Stimulated activated CD8-positive, alpha-beta memory T cell treated with anti-CD3 and anti-CD28 coated beads, Interleukin-7, amount 100 ng/mL, for 1 hour (primary cell): ENCODE measurements around the gene GDF9.

Source experiments
- DNase-seq, 2 donors: peaks; one replicate each; pipeline ENCODE4 v3.0.0-alpha.2; 2020; ENCODE audit warnings: low read depth in 2 of 2

The GDF9 gene

DNA sequence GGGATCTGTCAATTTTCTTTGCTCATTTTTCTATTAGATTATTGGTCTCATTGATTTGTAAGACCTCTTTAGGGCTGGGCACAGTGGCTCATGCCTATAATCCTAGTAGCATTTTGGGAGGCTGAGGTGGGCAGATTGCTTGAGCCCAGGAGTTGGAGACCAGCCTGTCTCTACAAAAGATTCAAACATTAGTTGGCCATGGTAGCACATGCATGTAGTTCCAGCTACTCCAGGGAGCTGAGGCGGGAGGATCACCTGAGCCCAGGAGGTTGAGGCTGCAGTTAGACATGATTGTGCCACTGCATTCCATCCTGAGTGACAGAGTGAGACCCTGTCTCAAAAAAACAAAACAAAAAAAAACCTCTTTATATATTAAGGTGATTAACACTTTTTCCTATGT lies 29.4 kb downstream of the GDF9 start:
- DNase-seq: no peak

DNA sequence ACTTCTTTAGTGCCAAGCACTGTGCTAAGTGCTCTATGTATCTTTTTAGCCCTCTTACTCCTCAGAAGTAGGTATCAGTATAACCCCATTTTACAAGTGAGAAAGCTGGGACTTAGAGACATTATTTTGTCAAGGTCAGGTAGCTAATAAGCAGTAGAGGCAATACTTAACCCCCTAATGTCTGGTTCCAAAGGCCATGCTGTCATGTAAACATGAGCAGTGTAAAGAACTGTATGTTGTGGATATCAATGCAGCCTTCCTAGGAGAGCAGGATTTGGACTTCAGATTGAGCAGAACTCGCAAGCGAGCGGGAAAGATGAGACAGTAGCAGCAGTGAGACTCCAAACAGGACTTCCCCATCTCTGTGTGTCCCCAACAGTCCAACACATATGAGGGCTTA lies 32.2 kb downstream of the GDF9 start:
- no peak for DNase-seq

DNA sequence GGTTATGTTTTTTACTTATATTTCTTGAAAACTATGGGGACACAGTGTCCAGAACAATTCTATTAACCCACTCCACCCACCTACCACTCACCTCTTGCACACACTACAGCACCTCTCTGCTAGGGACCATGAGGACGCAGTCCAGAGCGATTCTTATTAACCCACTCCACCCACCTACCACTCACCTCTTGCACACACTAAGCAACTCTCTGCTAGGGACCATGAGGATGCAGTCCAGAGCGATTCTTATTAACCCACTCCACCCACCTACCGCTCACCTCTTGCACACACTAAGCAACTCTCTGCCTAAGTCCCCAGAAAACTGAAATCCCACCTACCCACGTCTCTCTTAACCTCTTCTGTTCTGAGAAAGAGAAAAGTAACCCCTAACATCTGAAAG lies 33.7 kb downstream of the GDF9 start:
- no peak for DNase-seq

DNA sequence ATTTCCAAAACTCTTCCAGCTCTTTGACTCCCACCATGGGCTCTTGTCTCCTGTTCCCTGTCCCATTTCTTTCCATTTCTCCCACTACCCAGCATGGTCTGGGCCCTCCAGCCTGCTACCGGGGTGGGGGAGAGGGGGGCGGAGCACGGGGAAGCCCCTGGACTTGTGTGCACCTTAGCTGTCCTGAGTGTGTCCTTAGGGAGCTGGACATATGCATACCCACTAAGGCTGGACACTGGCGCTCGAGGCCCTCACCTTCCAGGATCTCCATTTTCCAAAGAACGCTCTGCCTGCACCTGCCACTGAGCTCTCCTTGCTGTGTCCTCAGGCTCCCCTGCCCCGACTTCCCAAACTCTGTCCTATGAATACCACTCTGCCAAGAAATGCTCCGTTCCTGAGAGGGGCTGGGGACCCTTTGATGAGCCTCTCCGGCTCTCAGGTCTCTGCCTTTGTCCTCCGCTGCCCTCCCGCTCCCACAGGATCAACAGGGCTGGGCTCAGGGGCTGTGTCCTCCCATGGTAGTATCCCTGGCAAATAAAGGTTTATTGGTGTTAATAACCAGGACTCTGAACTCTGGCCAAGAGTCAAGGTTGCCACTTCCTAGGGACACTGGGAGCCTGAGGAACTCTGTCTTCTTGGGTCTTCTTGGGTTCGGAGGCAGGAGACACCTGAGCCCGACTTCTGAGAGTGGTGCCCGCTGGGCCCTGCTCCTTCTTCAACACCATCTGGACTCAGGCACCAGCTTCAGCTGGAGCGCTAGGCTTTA lies 35.0 kb downstream of the GDF9 start:
- DNase-seq: no peak

DNA sequence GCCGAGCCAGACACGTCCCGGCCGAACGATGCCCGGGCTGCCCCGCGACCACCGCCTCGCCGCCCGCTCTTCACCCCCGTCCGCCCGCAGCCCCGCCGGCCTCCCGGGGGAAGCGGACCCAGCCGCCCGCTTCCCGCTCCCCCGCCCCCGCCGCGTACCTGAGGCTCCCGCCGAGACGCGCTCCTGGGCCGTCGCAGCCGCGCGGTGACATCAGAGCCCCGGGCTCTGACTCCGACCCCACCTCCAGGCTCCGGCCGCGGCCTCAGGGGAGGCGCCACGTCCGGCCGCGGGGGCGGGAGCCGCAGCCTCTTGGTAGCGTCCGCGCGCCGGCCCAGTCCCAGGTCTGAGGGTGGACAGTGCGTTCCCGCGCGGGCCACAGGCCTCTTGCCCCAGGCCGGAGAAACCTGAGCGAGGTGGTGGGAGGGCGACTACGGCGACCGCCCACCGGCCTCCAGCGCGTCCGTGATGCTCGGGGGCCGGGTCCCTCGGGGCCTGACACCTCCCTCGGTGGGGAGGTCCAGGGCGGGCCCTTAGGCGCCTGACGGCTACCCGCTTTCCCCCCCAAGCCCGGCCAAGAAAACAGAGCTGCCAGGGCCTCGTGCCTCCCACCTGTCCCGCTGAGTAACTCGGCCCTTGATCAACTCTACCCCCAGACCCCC lies 35.7 kb downstream of the GDF9 start, which contains the start of gene SHROOM1:
TSS of gene SHROOM1 (minus strand) at position 212 of the 659 bp plus-strand sequence. CDS start 4,507 bp downstream, outside the sequence.
- no peak for DNase-seq

DNA sequence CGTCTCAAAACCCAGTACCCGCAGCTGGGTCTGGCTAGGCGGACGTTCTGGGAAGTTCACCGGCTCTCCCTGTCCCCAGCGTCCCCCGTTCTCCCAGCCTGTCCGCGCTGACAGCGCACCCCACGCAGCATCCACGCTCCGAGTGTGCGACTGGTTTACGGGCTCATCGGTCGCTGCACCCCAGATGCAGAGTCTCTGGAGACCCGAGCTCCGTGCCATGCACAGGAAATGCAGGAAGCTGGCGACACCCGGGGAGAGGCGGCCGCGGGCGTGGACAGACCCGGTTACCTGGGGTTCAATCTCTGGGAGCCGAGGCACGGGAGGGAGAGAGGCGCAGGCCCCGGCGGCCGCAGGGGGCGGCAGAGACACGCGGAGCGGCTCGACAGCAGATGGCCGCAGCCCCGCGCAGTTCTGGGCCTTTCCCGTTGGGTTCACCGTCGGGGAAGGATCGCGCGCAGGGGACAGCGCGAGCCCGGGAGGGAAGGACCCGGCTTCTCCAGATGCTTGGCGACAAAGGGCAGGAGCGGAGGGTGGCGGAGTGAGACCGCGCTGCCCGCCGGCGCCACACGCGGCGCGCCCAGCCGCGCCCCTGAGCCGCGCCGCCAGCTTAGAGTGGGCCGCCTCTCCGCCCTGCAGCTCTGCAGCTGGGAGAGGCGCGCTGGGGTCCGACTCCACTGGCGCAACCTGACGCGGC lies 36.4 kb downstream of the GDF9 start:
- DNase-seq: peak; percentile 39 to 50

DNA sequence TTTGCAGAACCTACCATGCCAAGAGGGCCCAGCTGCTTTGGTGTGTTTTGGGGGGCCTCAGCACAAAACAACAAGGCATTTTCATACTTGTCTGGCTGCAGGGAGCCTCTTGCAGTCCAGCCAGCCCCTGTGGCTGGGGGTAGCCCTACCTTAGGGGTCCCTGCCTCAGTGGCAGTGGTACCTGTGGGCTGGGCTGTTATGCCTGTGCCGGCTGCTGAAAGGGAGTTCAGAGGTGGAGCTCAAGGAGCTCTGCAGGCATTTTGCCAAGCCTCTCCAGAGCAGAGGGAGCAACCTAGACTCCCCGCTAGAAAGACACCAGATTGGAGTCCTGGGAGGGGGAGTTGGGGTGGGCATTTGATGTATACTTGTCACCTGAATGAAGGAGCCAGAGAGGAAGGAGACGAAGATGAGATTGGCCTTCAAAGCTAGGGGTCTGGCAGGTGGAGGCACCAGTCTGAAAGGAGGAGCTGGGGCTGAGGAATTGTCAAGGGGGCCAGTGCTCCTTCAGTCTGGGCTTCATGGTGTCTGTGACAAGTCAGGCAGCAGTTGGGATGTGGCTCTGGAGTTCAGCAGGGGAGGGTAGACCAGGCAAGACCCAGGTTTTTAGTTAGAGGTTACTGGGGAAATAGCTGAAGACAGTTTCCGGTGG lies 37.3 kb downstream of the GDF9 start:
- DNase-seq: no peak

DNA sequence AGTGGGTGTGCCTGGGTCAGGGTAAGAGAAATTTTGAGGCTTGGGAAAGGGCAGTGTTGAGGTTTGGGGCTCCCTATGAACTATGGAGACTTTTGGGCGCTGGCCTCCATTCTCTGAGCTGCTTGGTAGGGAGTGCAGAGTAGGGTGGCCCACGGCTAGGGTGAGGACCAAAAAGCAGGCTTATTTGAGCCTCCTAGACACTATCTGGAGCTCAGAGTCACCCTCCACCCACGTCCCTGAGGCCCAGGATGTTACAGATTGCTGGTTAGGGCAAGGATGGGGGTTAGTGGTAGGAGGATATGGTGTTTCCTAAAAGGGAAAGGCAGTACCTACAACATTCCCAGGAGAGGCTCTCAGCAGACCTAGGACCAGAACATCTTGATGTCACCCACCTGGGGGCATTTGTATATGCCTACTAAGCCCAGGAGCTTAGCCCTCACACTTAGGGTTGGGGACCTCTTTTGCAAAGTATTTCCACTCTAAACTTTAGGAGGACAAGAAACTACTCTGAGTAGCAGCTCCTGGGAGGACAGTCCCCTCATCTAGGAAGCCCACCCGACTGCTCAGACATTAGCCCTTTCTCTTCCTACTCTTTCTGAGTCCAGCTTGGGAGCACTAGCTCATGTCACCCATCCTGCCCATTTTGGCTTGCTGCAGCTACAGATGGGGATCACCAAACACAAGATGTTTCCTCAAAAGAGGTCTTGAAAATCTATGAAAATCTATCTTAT lies 38.2 kb downstream of the GDF9 start:
- DNase-seq: no peak

DNA sequence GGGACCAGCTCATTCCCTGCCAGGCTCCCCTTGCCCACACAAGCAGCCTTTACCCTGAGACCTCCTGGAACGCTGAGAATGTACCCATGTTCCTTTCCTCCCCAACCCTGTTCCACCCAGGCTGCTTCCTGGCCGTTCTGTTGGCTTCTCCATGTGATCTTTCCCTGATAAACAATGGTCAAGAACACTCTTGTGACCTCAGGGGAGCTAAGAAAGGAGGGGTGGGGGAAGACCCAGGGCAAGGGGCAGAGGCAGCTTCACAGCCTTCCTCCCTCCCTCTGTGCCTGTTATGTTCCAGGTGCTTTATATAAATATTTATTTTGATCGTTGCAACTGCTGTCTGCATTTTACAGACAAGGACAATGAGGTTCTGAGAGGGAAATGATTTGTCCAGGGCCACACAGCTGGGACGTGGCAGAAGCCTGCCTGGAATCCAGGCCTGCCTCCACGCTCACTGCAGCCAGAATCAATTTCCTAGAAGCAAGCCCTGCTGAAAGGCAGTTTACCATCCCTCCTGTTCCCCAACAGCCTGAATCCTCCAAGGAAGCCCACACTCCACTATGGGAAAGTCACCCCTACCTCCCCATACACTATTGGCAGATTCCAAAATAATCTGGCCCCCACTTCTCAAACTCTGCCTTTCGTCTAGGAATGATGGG lies 39.7 kb downstream of the GDF9 start:
- DNase-seq: no peak

DNA sequence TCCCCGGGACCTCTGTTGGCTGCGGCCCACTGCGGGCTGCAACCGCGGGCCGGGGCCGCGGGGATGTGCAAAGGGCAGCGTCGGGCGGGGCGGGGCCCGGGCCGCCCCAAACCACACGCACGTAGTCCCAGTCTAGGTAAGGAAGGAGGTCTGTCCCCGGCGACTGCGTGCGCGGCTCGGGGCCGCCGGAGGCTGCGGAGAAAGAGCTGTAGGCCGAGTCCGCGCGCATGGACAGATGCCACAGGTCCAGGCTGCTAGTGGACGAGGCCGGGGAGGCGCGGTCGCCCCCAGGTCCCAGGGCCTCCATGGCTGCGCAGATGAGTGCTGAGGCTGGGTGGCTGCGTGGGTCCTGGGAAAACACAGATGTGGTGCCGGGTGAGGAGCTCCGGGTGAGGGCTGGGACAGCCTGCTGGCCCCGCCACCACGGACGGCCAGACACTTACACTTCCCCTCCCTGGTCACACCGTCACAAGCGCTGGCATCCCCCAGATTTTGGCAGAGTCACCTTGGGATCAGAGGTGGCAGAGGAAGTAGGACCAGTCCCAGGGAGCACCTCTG lies 40.4 kb downstream of the GDF9 start:
- no peak for DNase-seq

DNA sequence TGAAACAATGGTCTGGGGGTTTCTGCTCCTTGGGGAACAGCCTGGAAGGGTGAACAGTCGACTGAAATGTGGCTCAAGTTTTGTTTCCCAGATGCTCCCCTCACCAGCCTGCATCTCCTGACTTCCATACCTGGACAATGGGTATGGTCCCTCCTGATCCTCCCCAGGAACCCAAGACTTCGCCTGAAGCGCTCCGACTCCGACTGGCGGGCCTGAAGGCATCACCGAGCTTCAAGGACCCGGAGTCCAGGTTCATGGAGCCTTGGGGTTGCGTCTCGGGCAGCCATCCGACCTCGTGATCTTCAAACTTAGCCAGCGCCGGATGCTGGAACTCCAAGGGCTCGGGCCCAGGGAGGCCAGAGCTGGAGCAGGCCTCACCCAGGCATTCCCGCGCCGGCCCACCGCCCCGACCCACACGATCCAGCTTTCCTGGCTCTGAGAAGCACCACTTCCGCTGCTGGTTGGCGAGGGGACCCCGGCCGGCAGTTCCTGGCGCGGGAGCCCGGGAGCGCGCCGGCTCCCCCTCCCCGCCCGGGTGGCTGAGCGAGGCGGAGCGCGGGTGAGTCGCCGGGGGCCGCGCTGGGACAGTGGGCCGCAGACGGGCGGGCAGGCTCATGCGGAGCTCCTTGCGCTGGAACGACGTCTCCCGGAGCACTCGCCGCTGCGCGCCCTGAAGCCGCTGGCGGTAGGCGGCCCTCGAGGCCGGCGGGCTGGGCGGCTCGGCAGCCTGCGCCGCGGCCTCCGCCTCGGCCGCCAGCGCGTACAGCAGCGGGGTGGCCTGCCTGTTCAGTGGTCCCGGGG lies 41.0 kb downstream of the GDF9 start:
- DNase-seq: no peak

DNA sequence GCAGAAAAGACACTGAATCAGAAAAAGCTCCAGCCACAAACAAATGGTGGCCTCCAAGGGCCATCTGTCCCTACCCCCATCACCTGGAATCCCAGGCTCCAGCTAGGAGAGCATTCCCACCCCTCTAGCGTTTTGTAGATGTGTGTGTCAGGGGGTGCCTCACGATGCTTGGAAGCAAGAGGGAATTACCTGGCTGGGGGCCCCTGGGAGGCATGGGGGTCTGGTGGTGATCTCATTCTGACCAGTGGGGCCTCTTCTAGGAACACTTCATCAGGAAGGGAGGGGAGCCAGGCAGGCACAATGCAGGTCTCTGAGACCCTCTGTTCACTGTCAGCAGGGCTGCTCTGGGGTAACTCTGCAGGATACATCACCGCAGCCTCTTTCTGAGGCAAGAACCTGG lies 41.8 kb downstream of the GDF9 start:
- DNase-seq: no peak

DNA sequence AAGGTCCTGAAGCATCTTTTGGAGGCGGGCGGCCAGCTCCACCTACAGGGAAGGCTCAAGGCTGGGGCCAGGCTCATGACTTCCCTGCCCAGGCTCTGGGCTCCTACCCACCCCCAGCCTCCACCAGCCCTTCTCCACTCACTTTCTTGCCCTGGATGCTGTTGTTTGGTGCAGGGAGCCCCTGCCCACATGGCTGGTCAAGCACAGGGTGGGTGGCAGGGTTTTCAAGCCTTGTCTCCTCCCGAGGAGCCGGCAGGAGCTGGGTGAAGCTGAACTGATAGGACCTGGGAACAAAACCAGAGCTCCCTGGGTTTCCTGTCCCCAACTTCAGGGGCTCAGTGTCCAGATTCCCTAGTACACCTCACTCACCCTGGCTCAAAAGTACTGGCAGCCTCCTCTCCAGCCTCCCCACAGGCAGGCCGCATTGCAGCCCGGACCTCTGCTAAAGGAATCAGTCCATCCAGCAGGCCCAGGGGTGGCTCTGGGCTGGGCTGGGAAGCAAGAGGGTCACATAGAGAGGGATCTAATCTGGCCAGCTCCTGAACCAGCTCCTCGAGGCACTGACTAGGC lies 42.7 kb downstream of the GDF9 start:
- no peak for DNase-seq

DNA sequence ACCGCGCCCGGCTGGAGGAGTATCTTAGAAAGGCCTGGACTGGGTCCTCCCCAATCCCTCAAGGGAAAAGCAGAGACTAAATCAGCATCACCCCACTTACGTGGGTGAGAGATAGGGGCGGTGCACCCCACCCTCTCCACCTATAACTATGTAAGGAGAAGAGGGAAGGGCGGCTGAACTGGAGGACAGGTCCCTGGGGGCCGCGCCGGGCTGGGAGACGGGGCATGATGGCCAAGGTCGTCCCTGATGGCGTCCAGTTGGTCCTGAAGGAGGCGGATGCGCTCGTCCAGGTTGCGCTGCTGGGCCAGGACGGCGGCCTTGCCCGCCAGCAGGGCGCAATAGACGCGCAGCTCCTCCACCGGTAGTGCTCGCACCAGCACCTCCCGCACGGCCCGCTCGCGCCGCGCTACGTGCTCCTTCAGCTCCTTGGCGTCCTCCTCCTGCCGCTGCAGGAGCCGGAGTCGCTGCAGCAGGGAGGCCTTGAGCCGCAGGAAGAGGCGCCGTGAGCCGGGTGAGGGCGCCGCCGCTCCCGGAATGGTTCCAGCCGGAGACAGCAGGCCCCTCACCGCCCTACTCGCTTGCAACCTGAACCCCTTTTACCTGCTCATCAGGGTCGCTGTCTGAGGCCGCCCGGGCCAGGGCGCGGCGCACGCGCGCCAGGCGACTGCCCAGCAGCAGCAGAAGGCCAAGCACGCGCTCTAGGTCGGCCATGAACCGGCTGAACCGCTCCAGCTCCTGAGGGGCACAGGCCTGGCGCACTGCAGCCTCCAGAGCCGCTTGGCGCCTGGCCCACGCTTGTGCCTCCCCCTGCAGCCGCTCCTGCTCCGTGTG lies 43.4 kb downstream of the GDF9 start:
- DNase-seq: no peak

DNA sequence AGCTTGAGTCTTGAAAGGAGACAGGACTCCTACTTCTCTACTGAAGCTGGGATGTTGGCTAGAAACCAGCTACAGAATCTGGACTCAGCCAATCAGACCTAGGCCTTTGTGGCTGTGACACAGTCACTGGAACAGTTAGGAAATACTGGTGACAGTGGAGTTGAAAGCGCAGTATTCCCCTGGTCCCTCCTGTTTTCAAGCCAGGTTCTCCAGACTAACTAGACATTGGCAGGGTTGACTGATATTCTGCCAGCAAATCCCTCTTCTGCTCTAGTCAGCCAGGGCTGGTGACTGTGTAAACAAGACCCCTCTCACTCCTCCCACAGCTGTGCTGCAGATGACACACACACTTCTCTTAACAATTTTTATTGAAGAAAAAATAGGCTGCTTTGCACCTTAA lies 44.5 kb downstream of the GDF9 start:
- DNase-seq: no peak

DNA sequence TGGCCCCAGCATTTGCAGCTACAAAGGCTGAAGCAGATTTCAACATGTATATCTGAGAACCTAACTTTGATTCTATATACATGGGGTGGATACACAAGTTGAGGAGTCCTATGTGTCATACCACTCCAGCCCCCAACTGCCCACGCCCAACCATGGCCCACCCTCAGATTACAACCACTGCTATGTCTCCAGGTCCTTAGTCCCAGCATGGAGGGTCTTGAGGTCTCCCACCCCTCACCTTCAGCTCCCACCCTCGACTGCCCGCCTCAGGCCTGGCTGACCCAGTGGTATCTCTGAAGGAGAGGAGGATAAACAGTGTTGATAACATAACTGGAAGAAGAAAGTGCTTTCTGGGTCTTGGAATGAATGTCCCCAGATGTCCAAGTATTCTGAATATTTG lies 44.9 kb downstream of the GDF9 start:
- no peak for DNase-seq

DNA sequence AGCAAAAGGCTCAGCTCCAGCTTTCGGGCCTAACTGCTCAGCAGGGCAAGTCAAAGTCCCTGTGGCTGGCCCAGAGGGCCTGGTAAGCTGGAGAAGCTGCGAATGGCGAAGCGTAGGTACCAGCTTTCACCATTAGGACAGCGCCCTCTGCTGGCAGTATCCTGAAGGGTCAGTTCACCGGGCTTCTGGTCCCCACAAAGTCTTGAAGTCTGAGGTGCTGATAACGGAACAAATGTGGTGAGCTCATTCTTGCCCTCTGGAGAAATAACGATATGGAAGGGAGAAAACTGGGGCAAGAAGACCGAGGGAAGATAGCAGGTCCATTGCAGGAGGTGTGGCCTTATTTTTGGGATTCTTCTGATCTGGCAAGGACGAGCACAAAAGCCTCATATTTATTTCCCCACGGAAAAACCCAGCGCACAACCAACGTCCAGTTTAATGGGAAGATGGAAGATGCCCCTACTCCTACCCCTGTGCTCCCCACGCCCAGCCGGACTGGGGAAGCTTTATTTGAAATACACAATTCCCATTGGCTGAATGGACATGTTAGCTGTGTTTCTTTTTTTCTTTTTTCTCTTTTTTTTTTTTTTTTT lies 46.0 kb downstream of the GDF9 start:
- peak; percentile 77 to 87 for DNase-seq

DNA sequence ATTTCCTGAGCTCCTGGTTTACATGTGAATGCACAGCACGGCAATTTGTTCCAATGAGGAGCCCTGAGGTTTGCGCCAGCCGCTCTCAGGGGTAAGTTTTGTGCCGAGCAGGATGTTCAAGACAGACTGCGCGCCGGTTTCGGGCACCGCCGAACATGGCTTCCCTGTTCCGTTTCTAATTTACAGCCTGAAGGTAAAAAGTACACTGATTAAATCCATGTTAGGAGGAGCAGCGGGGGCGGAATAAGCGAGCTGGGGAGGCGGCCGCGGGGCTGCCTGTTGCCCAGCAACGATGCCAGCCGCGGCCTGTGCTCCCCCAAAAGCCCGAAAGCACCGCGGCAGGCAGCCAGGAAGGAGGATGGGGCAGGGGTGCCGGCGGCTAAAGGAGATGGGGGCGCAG lies 46.8 kb downstream of the GDF9 start:
- DNase-seq: no peak
